Measurements from ENCODE around the gene ACAP3. TPM values are rescaled to one million over a fixed set of nuclear protein-coding genes. Genes with fewer than 3 reads are reported as not detected.

Gene ACAP3
- total and polyA plus RNA-seq, 2 of the 4 experiments (the other 2 are of a cell fraction): 13.3 to 58.2 TPM

Small RNAs within 50 kb of the gene (microRNA-seq; reads per million reads assigned to microRNA genes)
- gene MIR6726 (ENCODE audit: insufficient read depth in 1 of 2, insufficient read length in 1 of 2, unreplicated experiment in 1 of 2): 2.2 to 6.2 reads per million in 2 experiments
- gene MIR6727 (ENCODE audit: unreplicated experiment): 1.1 reads per million
- not detected for gene MIR6808 (ENCODE audit: unreplicated experiment)

Small RNAs within 50 kb of the gene (small RNA-seq; reads per million reads assigned to genes)
- 0 reads per million in 5 experiments for gene MIR6726

Other genes starting within 250 kb of the ACAP3 start
- not detected in 2 replicates for gene RNF223, start 233.6 kb downstream of the ACAP3 start, total RNA-seq (2012; rRNA removed)
- not detected in 2 replicates for gene RNF223, start 233.6 kb downstream of the ACAP3 start, polyA plus RNA-seq (2012; rRNA removed)
- gene C1orf159, start 191.8 kb downstream of the ACAP3 start, total RNA-seq (2012; rRNA removed): 2.5 and 2.9 TPM in 2 replicates
- 12.6 and 15.5 TPM in 2 replicates for gene C1orf159, start 191.8 kb downstream of the ACAP3 start, polyA plus RNA-seq (2012; rRNA removed)
- gene TTLL10, start 134.1 kb downstream of the ACAP3 start, total RNA-seq (2012; rRNA removed): not detected in 2 replicates
- not detected in 2 replicates for gene TTLL10, start 134.1 kb downstream of the ACAP3 start, polyA plus RNA-seq (2012; rRNA removed)
- 0.18 TPM in 1 of 2 replicates, not detected in the other for gene TNFRSF18, start 101.3 kb downstream of the ACAP3 start, total RNA-seq (2012; rRNA removed)
- gene TNFRSF18, start 101.3 kb downstream of the ACAP3 start, polyA plus RNA-seq (2012; rRNA removed): 1.0 and 1.2 TPM in 2 replicates
- not detected in 2 replicates for gene TNFRSF4, start 93.8 kb downstream of the ACAP3 start, total RNA-seq (2012; rRNA removed)
- 0.15 and 0.44 TPM in 2 replicates for gene TNFRSF4, start 93.8 kb downstream of the ACAP3 start, polyA plus RNA-seq (2012; rRNA removed)
- 57.0 and 69.4 TPM in 2 replicates for gene SDF4, start 75.9 kb downstream of the ACAP3 start, total RNA-seq (2012; rRNA removed)
- 250 and 252 TPM in 2 replicates for gene SDF4, start 75.9 kb downstream of the ACAP3 start, polyA plus RNA-seq (2012; rRNA removed)
- 12.2 and 18.3 TPM in 2 replicates for gene B3GALT6, start 75.7 kb downstream of the ACAP3 start, total RNA-seq (2012; rRNA removed)
- 23.0 and 29.2 TPM in 2 replicates for gene B3GALT6, start 75.7 kb downstream of the ACAP3 start, polyA plus RNA-seq (2012; rRNA removed)
- gene C1QTNF12, start 61.2 kb downstream of the ACAP3 start, total RNA-seq (2012; rRNA removed): 0.36 TPM in 1 of 2 replicates, not detected in the other
- gene C1QTNF12, start 61.2 kb downstream of the ACAP3 start, polyA plus RNA-seq (2012; rRNA removed): 1.1 and 2.6 TPM in 2 replicates
- gene UBE2J2, start 34.1 kb downstream of the ACAP3 start, total RNA-seq (2012; rRNA removed): 20.3 and 20.6 TPM in 2 replicates
- gene UBE2J2, start 34.1 kb downstream of the ACAP3 start, polyA plus RNA-seq (2012; rRNA removed): 62.3 and 67.5 TPM in 2 replicates
- 0.18 and 0.28 TPM in 2 replicates for gene SCNN1D, start 27.5 kb downstream of the ACAP3 start, total RNA-seq (2012; rRNA removed)
- 3.7 and 4.4 TPM in 2 replicates for gene SCNN1D, start 27.5 kb downstream of the ACAP3 start, polyA plus RNA-seq (2012; rRNA removed)
- 10.9 and 13.3 TPM in 2 replicates for gene PUSL1, start 667 bp upstream of the ACAP3 start, total RNA-seq (2012; rRNA removed)
- 33.0 and 43.6 TPM in 2 replicates for gene PUSL1, start 667 bp upstream of the ACAP3 start, polyA plus RNA-seq (2012; rRNA removed)
- gene INTS11, start 16.7 kb upstream of the ACAP3 start, total RNA-seq (2012; rRNA removed): 52.5 and 56.1 TPM in 2 replicates
- gene INTS11, start 16.7 kb upstream of the ACAP3 start, polyA plus RNA-seq (2012; rRNA removed): 123 and 134 TPM in 2 replicates
- 2.7 and 3.1 TPM in 2 replicates for gene CPTP, start 16.9 kb upstream of the ACAP3 start, total RNA-seq (2012; rRNA removed)
- 12.1 and 15.4 TPM in 2 replicates for gene CPTP, start 16.9 kb upstream of the ACAP3 start, polyA plus RNA-seq (2012; rRNA removed)
- gene TAS1R3, start 23.4 kb upstream of the ACAP3 start, total RNA-seq (2012; rRNA removed): under 0.01 TPM in 1 of 2 replicates, not detected in the other
- gene TAS1R3, start 23.4 kb upstream of the ACAP3 start, polyA plus RNA-seq (2012; rRNA removed): 0.05 and 0.06 TPM in 2 replicates
- gene DVL1, start 41.5 kb upstream of the ACAP3 start, total RNA-seq (2012; rRNA removed): 27.2 and 27.5 TPM in 2 replicates
- gene DVL1, start 41.5 kb upstream of the ACAP3 start, polyA plus RNA-seq (2012; rRNA removed): 35.9 and 47.6 TPM in 2 replicates
- gene MXRA8, start 50.6 kb upstream of the ACAP3 start, total RNA-seq (2012; rRNA removed): 92.5 and 97.8 TPM in 2 replicates
- gene MXRA8, start 50.6 kb upstream of the ACAP3 start, polyA plus RNA-seq (2012; rRNA removed): 469 and 502 TPM in 2 replicates
- gene AURKAIP1, start 67.3 kb upstream of the ACAP3 start, total RNA-seq (2012; rRNA removed): 45.7 and 63.0 TPM in 2 replicates
- 107 and 129 TPM in 2 replicates for gene AURKAIP1, start 67.3 kb upstream of the ACAP3 start, polyA plus RNA-seq (2012; rRNA removed)
- gene CCNL2, start 91.4 kb upstream of the ACAP3 start, total RNA-seq (2012; rRNA removed): 53.9 and 61.1 TPM in 2 replicates
- 209 and 239 TPM in 2 replicates for gene CCNL2, start 91.4 kb upstream of the ACAP3 start, polyA plus RNA-seq (2012; rRNA removed)
- gene MRPL20, start 99.4 kb upstream of the ACAP3 start, total RNA-seq (2012; rRNA removed): 141 and 149 TPM in 2 replicates
- 157 and 172 TPM in 2 replicates for gene MRPL20, start 99.4 kb upstream of the ACAP3 start, polyA plus RNA-seq (2012; rRNA removed)
- under 0.01 TPM in 1 of 2 replicates, not detected in the other for gene ANKRD65, start 113.3 kb upstream of the ACAP3 start, total RNA-seq (2012; rRNA removed)
- gene ANKRD65, start 113.3 kb upstream of the ACAP3 start, polyA plus RNA-seq (2012; rRNA removed): 0.09 and 0.11 TPM in 2 replicates
- gene VWA1, start 127.8 kb upstream of the ACAP3 start, total RNA-seq (2012; rRNA removed): 0.83 and 1.1 TPM in 2 replicates
- 6.1 and 9.2 TPM in 2 replicates for gene VWA1, start 127.8 kb upstream of the ACAP3 start, polyA plus RNA-seq (2012; rRNA removed)
- gene ATAD3C, start 141.8 kb upstream of the ACAP3 start, total RNA-seq (2012; rRNA removed): not detected in 2 replicates
- gene ATAD3C, start 141.8 kb upstream of the ACAP3 start, polyA plus RNA-seq (2012; rRNA removed): not detected in 2 replicates
- gene ATAD3B, start 163.8 kb upstream of the ACAP3 start, total RNA-seq (2012; rRNA removed): 13.8 and 28.6 TPM in 2 replicates
- 29.0 and 38.7 TPM in 2 replicates for gene ATAD3B, start 163.8 kb upstream of the ACAP3 start, polyA plus RNA-seq (2012; rRNA removed)
- gene ATAD3A, start 204.2 kb upstream of the ACAP3 start, total RNA-seq (2012; rRNA removed): 26.1 and 27.2 TPM in 2 replicates
- gene ATAD3A, start 204.2 kb upstream of the ACAP3 start, polyA plus RNA-seq (2012; rRNA removed): 33.9 and 34.0 TPM in 2 replicates
- 1.1 and 1.6 TPM in 2 replicates for gene TMEM240, start 232.7 kb upstream of the ACAP3 start, total RNA-seq (2012; rRNA removed)
- 7.6 and 10.2 TPM in 2 replicates for gene TMEM240, start 232.7 kb upstream of the ACAP3 start, polyA plus RNA-seq (2012; rRNA removed)